ENCODE results near the gene CD48.

DNA sequence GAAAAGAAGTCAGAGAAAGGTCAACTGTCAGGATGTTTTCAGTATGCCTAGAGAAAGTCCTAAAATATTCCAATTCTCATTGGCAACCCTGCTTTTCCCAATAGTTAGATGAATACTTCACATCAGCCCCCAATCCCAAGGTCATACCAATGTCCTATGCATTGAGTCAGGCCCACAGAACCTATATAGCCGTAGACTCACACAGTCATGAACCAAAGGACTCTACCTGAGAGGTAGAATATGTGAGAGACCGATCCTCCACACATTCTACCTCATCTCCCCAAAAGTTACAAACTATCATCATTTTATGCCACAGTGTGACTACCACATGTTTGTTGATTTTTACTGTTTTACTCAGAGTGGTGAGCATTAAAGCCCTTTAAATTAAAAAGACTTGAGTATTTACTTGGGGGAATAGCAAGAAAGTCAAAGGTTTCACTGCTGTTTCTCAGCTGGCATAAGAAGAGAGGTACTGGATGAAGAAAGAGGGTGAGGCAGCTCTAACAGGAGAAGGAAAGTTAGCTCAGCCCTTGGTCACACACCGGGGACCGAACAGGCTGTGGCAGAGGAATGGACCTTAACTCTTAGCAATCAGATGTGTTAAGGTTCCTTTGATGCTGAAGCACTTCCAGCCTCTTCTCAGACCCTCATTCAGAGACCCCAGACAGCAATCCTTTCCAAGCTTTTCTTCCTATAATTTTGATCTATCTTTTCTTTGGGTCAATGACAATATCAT lies 937 bp downstream of the CD48 start:
- TF ChIP-seq, protein P1, sequence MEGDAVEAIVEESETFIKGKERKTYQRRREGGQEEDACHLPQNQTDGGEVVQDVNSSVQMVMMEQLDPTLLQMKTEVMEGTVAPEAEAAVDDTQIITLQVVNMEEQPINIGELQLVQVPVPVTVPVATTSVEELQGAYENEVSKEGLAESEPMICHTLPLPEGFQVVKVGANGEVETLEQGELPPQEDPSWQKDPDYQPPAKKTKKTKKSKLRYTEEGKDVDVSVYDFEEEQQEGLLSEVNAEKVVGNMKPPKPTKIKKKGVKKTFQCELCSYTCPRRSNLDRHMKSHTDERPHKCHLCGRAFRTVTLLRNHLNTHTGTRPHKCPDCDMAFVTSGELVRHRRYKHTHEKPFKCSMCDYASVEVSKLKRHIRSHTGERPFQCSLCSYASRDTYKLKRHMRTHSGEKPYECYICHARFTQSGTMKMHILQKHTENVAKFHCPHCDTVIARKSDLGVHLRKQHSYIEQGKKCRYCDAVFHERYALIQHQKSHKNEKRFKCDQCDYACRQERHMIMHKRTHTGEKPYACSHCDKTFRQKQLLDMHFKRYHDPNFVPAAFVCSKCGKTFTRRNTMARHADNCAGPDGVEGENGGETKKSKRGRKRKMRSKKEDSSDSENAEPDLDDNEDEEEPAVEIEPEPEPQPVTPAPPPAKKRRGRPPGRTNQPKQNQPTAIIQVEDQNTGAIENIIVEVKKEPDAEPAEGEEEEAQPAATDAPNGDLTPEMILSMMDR (conservative IDR thresholded peaks at IDR 0.05; ENCODE audit: low read depth, low read length), result no peak
- no peak for TF ChIP-seq EZH2 (IDR thresholded peaks at IDR 0.05; ENCODE audit: borderline replicate concordance, low read depth, low read length, poor library complexity, severe bottlenecking)
